ENCODE measurements around the gene GABRR3. TPM values are rescaled to one million over a fixed set of nuclear protein-coding genes. Genes with fewer than 3 reads are reported as not detected.

Gene GABRR3
- total RNA-seq, 1 experiment from 2014 or later = not detected

GRCh38 chr3:98032265-98032664, 2.9 kb downstream of the GABRR3 start:
- Mint-ChIP-seq H3K36me3 (ENCODE audit: insufficient read depth, unreplicated experiment) (no peaks in the 10 kb centered on the region), H3K4me1 (ENCODE audit: low read depth, unreplicated experiment) (no peaks in the 10 kb centered on the region), H3K9me3 (ENCODE audit: low read depth, unreplicated experiment) (no peaks in the 10 kb centered on the region), H3K4me3 (ENCODE audit: low read depth, unreplicated experiment) (no peak overlapping the region), H3K27ac (ENCODE audit: unreplicated experiment) (no peak overlapping the region), H3K27me3 (ENCODE audit: unreplicated experiment) (no peaks in the 10 kb centered on the region)
- no peak for DNase-seq
- intact Hi-C loops (cut with micrococcal nuclease; ENCODE audit: unreplicated experiment) = no loop called here
- TF ChIP-seq CTCF (IDR thresholded peaks at IDR 0.05; ENCODE audit: unreplicated experiment) = no peak
- BruUV-seq (replicated peaks) = no TSS peak
- CTCF ChIA-PET = no interaction called here

GRCh38 chr3:98029083-98029482, 6.0 kb downstream of the GABRR3 start:
- no peak for TF ChIP-seq CTCF (IDR thresholded peaks at IDR 0.05; ENCODE audit: unreplicated experiment)
- intact Hi-C loops (cut with micrococcal nuclease; ENCODE audit: unreplicated experiment) = no loop called here
- Mint-ChIP-seq H3K9me3 (ENCODE audit: low read depth, unreplicated experiment) (no peaks in the 10 kb centered on the region), H3K27me3 (ENCODE audit: unreplicated experiment) (no peaks in the 10 kb centered on the region), H3K4me3 (ENCODE audit: low read depth, unreplicated experiment) (no peak overlapping the region), H3K4me1 (ENCODE audit: low read depth, unreplicated experiment) (no peaks in the 10 kb centered on the region), H3K27ac (ENCODE audit: unreplicated experiment) (no peak overlapping the region), H3K36me3 (ENCODE audit: insufficient read depth, unreplicated experiment) (no peaks in the 10 kb centered on the region)
- CTCF ChIA-PET = no interaction called here
- DNase-seq = no peak
- no TSS peak for BruUV-seq (replicated peaks)

- intact Hi-C loops (cut with micrococcal nuclease; ENCODE audit: unreplicated experiment) = loop anchor here (1.0 kb wide), 1 partner anchor 234 kb away; no protein-coding TSS in a partner anchor
- TF ChIP-seq CTCF (IDR thresholded peaks at IDR 0.05; ENCODE audit: unreplicated experiment) = no peak
- Mint-ChIP-seq H3K4me3 (ENCODE audit: low read depth, unreplicated experiment) (no peak overlapping the region), H3K27ac (ENCODE audit: unreplicated experiment) (no peak overlapping the region), H3K9me3 (ENCODE audit: low read depth, unreplicated experiment) (no peaks in the 10 kb centered on the region), H3K4me1 (ENCODE audit: low read depth, unreplicated experiment) (no peaks in the 10 kb centered on the region), H3K36me3 (ENCODE audit: insufficient read depth, unreplicated experiment) (no peaks in the 10 kb centered on the region), H3K27me3 (ENCODE audit: unreplicated experiment) (no peaks in the 10 kb centered on the region)
- DNase-seq = no peak
- BruUV-seq (replicated peaks) = no TSS peak
- CTCF ChIA-PET = no interaction called here
These were observed 8.0 kb downstream of the GABRR3 start for GRCh38 chr3:98027085-98027446.

- H3K27ac Mint-ChIP-seq (ENCODE audit: unreplicated experiment) = no peak overlapping the region
- no TSS peak for BruUV-seq (replicated peaks)
- no peak for TF ChIP-seq CTCF (IDR thresholded peaks at IDR 0.05; ENCODE audit: unreplicated experiment)
- H3K27me3 Mint-ChIP-seq (ENCODE audit: unreplicated experiment) = no peaks in the 10 kb centered on the region
- no peak for DNase-seq
- H3K4me1 Mint-ChIP-seq (ENCODE audit: low read depth, unreplicated experiment) = no peaks in the 10 kb centered on the region
- no peak overlapping the region for H3K4me3 Mint-ChIP-seq (ENCODE audit: low read depth, unreplicated experiment)
- H3K36me3 Mint-ChIP-seq (ENCODE audit: insufficient read depth, unreplicated experiment) = no peaks in the 10 kb centered on the region
- CTCF ChIA-PET = no interaction called here
- no peaks in the 10 kb centered on the region for H3K9me3 Mint-ChIP-seq (ENCODE audit: low read depth, unreplicated experiment)
- intact Hi-C loops (cut with micrococcal nuclease; ENCODE audit: unreplicated experiment) = loop anchor here (1.0 kb wide), 1 partner anchor 233 kb away; no protein-coding TSS in a partner anchor
These were observed 8.6 kb downstream of the GABRR3 start for GRCh38 chr3:98026425-98027084.

Data from Calu3 (cell line).